ENCODE data around the gene PRPF6. TPM values are rescaled to one million over a fixed set of nuclear protein-coding genes. Genes with fewer than 3 reads are reported as not detected.

PRPF6 gene
- total and polyA plus RNA-seq, 2 donors from 2014 or later = 51.3 to 73.3 TPM

DNA sequence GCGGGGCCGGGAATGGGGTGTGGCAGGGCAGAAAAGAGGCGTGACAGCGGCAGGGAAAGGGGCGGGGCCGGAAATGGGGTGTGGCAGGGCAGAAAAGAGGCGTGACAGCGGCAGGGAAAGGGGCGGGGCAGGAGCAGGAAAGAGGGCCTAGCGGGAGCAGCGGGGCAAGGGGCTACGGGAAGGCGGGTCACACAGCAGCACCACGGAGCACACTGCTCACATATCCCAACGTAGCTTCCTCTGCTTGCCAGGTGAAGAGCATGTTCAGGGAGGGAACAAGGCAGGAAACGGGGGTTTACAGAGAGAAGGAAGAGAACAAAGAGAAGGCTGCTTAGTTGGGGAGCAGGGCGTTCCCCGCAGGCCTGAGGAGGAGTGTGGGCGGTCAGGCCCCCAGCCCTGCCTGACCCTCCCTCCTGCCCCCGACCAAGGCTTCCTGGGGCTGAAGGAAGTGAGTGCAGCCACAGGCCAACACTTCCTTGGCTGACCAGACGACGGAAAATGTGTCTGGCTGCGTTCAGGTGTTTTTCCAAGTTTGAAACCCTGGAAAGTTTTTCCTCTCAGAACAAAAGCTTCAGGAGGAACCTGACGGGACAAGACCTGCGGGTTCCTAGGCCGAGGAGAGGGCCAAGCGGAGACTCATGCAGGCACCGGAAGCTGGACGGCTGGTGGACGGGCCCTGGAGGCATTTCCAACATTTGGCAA lies 38.5 kb upstream of the PRPF6 start:
- DNase-seq = peak in 2 of 5 donors; percentile 65 to 77
- no peak overlapping the region for H3K27ac ChIP-seq (ENCODE audit: low read depth in 2 of 2, low read length in 2 of 2)
- peaks cover 0 to 28% (median 7%) of the 10 kb centered on the region in 3 donors for H3K36me3 ChIP-seq (ENCODE audit: control insufficient read depth in 2 of 3, insufficient read depth in 3 of 3, low read length in 3 of 3)

DNA sequence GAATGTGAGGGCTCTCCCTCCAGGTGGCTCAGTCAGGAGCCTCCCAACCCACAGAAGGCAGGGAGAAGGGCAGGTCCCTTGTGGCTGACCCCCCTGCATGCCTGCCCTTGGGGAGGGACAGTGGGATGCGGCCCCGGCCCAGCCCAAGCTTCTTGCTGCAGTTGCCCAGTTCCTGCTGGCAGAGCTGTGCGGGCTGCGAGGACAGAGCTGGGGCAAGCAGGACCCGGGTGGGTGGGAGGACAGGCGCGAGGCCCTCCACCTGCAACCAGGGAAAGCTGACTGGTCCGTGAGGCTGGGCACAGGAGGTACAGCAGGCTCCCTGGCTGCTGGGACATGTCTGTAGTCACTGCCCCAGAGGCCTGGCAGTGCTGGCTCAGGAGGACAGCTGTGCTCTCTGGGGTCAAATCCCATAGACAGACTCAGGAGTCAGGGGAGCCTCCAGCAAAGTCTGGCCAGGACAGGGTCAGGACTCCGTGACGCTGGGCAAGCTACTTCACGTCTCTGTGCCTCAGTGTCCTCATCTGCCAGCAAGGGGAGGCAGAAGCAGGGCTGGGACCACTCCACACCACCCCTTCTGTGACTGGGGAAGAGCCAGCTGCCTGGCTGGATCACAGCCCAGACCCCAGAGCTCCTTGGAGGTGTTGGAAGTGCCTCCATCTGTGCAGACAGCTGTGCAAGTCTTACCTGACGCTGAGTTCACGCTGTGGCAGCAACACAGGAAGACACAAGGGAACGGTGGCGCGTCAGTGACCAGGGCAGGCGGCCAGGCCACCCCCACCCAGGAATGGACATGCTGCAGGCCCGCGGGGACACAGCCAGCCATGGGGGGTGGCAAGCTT lies 37.7 kb upstream of the PRPF6 start:
- Histone ChIP-seq H3K9me3 (ENCODE audit: control insufficient read depth in 2 of 3, insufficient read depth in 1 of 3, low read length in 3 of 3) (no peaks in the 10 kb centered on the region), H3K27ac (ENCODE audit: low read depth in 2 of 2, low read length in 2 of 2) (no peak overlapping the region), H3K36me3 (ENCODE audit: control insufficient read depth in 2 of 3, insufficient read depth in 3 of 3, low read length in 3 of 3) (peaks cover 0 to 28% (median 7%) of the 10 kb centered on the region in 3 donors), H3K4me1 (ENCODE audit: control insufficient read depth in 2 of 3, insufficient read depth in 2 of 3, low read depth in 1 of 3, low read length in 3 of 3) (peaks cover 0 to 3% (median 0%) of the 10 kb centered on the region in 3 donors), H3K9ac (ENCODE audit: low read length in 3 of 3) (no peak overlapping the region), H3K4me3 (ENCODE audit: low read length in 3 of 3) (no peak overlapping the region), H3K27me3 (ENCODE audit: control insufficient read depth, insufficient read depth, low read length) (no peaks in the 10 kb centered on the region)
- intact Hi-C loops (cut with DNase I) = no loop called here
- TF ChIP-seq, protein P1, sequence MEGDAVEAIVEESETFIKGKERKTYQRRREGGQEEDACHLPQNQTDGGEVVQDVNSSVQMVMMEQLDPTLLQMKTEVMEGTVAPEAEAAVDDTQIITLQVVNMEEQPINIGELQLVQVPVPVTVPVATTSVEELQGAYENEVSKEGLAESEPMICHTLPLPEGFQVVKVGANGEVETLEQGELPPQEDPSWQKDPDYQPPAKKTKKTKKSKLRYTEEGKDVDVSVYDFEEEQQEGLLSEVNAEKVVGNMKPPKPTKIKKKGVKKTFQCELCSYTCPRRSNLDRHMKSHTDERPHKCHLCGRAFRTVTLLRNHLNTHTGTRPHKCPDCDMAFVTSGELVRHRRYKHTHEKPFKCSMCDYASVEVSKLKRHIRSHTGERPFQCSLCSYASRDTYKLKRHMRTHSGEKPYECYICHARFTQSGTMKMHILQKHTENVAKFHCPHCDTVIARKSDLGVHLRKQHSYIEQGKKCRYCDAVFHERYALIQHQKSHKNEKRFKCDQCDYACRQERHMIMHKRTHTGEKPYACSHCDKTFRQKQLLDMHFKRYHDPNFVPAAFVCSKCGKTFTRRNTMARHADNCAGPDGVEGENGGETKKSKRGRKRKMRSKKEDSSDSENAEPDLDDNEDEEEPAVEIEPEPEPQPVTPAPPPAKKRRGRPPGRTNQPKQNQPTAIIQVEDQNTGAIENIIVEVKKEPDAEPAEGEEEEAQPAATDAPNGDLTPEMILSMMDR (IDR thresholded peaks at IDR 0.05; ENCODE audit: borderline replicate concordance, extremely low read depth, insufficient read depth) = no peak
- DNase-seq = peak in 2 of 5 donors; percentile 41 to 76
- FAIRE-seq = no peak

More for the DNA sequence above, 38.5 kb upstream of the PRPF6 start:
- H3K27me3 ChIP-seq (ENCODE audit: control insufficient read depth, insufficient read depth, low read length) = no peaks in the 10 kb centered on the region
- TF ChIP-seq, protein P1 (IDR thresholded peaks at IDR 0.05; ENCODE audit: borderline replicate concordance, extremely low read depth, insufficient read depth) = no peak
- H3K4me1 ChIP-seq (ENCODE audit: control insufficient read depth in 2 of 3, insufficient read depth in 2 of 3, low read depth in 1 of 3, low read length in 3 of 3) = no peaks in the 10 kb centered on the region
- intact Hi-C loops (cut with DNase I) = no loop called here
- no peak for FAIRE-seq
- H3K9me3 ChIP-seq (ENCODE audit: control insufficient read depth in 2 of 3, insufficient read depth in 1 of 3, low read length in 3 of 3) = no peaks in the 10 kb centered on the region
- H3K4me3 ChIP-seq (ENCODE audit: low read length in 3 of 3) = no peak overlapping the region
- H3K9ac ChIP-seq (ENCODE audit: low read length in 3 of 3) = no peak overlapping the region

DNA sequence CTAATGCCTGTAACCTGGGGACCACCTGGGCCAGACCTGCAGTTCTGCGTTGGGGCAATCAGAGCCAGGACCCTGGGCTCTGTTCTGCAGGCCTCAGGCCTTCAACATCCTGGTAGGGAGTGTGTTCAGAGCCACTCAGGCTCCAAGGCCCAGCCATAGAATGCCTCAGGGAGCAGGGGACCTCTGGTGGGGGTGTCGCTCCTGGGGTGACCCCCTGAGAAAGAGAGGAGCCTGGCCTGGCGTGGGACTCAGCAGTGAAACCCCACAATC lies 37.2 kb upstream of the PRPF6 start:
- intact Hi-C loops (cut with DNase I) = no loop called here
- no peak for DNase-seq
- no peak overlapping the region for H3K4me3 ChIP-seq (ENCODE audit: low read length in 3 of 3)
- no peak overlapping the region for H3K9ac ChIP-seq (ENCODE audit: low read length in 3 of 3)
- FAIRE-seq = no peak
- H3K27ac ChIP-seq (ENCODE audit: low read depth in 2 of 2, low read length in 2 of 2) = no peak overlapping the region
- no peaks in the 10 kb centered on the region for H3K27me3 ChIP-seq (ENCODE audit: control insufficient read depth, insufficient read depth, low read length)
- TF ChIP-seq, protein P1 (IDR thresholded peaks at IDR 0.05; ENCODE audit: borderline replicate concordance, extremely low read depth, insufficient read depth) = no peak
- H3K4me1 ChIP-seq (ENCODE audit: control insufficient read depth in 2 of 3, insufficient read depth in 2 of 3, low read depth in 1 of 3, low read length in 3 of 3) = peaks cover 0 to 5% (median 2%) of the 10 kb centered on the region in 3 donors
- peaks cover 0 to 28% (median 7%) of the 10 kb centered on the region in 3 donors for H3K36me3 ChIP-seq (ENCODE audit: control insufficient read depth in 2 of 3, insufficient read depth in 3 of 3, low read length in 3 of 3)
- H3K9me3 ChIP-seq (ENCODE audit: control insufficient read depth in 2 of 3, insufficient read depth in 1 of 3, low read length in 3 of 3) = no peaks in the 10 kb centered on the region
